Measurements from ENCODE around the gene RRAGC.
A peak's percentile ranks its signal among the peaks of the same experiment; 100 is the strongest.

RRAGC gene

GRCh38 chr1:38873027-38873969 is 13.7 kb upstream of the RRAGC start, which contains the start of gene MYCBP:
MYCBP (minus strand) TSS chr1:38873348; CDS start chr1:38873305, 43 bp downstream.
- TF ChIP-seq CTCF (IDR thresholded peaks at IDR 0.05; ENCODE audit: low read depth, low read length), result no peak; the same call in 1 of the 2 replicates

GRCh38 chr1:38872401-38873026 is 12.9 kb upstream of the RRAGC start:
- no peak for TF ChIP-seq CTCF (IDR thresholded peaks at IDR 0.05; ENCODE audit: low read depth, low read length)
- DNase-seq (ENCODE audit: extremely low read depth, low read depth), result no peak

More at GRCh38 chr1:38873027-38873969, 13.7 kb upstream of the RRAGC start, which contains the start of gene MYCBP:
- peak; percentile 89 for DNase-seq (ENCODE audit: extremely low read depth, low read depth)

GRCh38 chr1:38870996-38871395 is 11.4 kb upstream of the RRAGC start:
- no peak for TF ChIP-seq CTCF (IDR thresholded peaks at IDR 0.05; ENCODE audit: low read depth, low read length)
- DNase-seq (ENCODE audit: extremely low read depth, low read depth), result no peak

- DNase-seq (ENCODE audit: extremely low read depth, low read depth), result no peak
- TF ChIP-seq CTCF (IDR thresholded peaks at IDR 0.05; ENCODE audit: low read depth, low read length), result no peak
Measured at GRCh38 chr1:38867208-38867607, 7.6 kb upstream of the RRAGC start.

GRCh38 chr1:38865112-38865715 is 5.6 kb upstream of the RRAGC start:
- no peak for DNase-seq (ENCODE audit: extremely low read depth, low read depth)

GRCh38 chr1:38860454-38860795 is 853 bp upstream of the RRAGC start:
- no peak for DNase-seq (ENCODE audit: extremely low read depth, low read depth)
- TF ChIP-seq CTCF (IDR thresholded peaks at IDR 0.05; ENCODE audit: low read depth, low read length), result no peak

More at GRCh38 chr1:38865112-38865715, 5.6 kb upstream of the RRAGC start:
- no peak for TF ChIP-seq CTCF (IDR thresholded peaks at IDR 0.05; ENCODE audit: low read depth, low read length)
